Retinal pigment epithelial cell (primary cell): Measurements from ENCODE around the gene DHRS3.

ENCODE experiments used
- DNase-seq: peaks from one replicate; pipeline ENCODE4 v3.0.0-alpha.2; 2010; ENCODE audit warnings: low read depth
- H3K4me3 ChIP-seq: 2 replicates; pipeline ENCODE4 v1.5.1; 2011; ENCODE audit warnings: mild to moderate bottlenecking, low read length, control low read depth, moderate library complexity
- CTCF ChIP-seq: conservative IDR thresholded peaks from 2 replicates; pipeline ENCODE4 v1.5.1; 2011; ENCODE audit warnings: low read depth, low read length, control low read depth, inconsistent platforms

DHRS3 gene

GRCh38 chr1:12544357-12544756 is 73.7 kb downstream of the DHRS3 start:
- DNase-seq = no peak

GRCh38 chr1:12543740-12544154 is 74.3 kb downstream of the DHRS3 start:
- DNase-seq = no peak
- no peak overlapping the region for H3K4me3 ChIP-seq
- no peak for TF ChIP-seq CTCF

More at GRCh38 chr1:12544357-12544756, 73.7 kb downstream of the DHRS3 start:
- TF ChIP-seq CTCF = no peak
- H3K4me3 ChIP-seq = no peak overlapping the region

- no peak overlapping the region for H3K4me3 ChIP-seq
- no peak for DNase-seq
- no peak for TF ChIP-seq CTCF
Measured at GRCh38 chr1:12542616-12543592, 75.1 kb downstream of the DHRS3 start.

GRCh38 chr1:12542138-12542465 is 75.9 kb downstream of the DHRS3 start:
- TF ChIP-seq CTCF = no peak
- DNase-seq = no peak
- no peak overlapping the region for H3K4me3 ChIP-seq

GRCh38 chr1:12541274-12542137 is 76.5 kb downstream of the DHRS3 start:
- no peak overlapping the region for H3K4me3 ChIP-seq
- TF ChIP-seq CTCF = no peak
- peak; percentile 74 for DNase-seq

GRCh38 chr1:12540580-12541273 is 77.3 kb downstream of the DHRS3 start:
- no peak overlapping the region for H3K4me3 ChIP-seq
- TF ChIP-seq CTCF = no peak
- no peak for DNase-seq
